Measurements from ENCODE around the gene ACAD8. TPM values are rescaled to one million over a fixed set of nuclear protein-coding genes. Genes with fewer than 3 reads are reported as not detected.
A peak's percentile ranks its signal among the peaks of the same experiment; 100 is the strongest.

The ACAD8 gene
- total and polyA plus RNA-seq, 10 of the 15 experiments (the other 5 are each of a cell fraction or from before 2014, with no cell fraction given), result 9.9 to 34.8 (median 22.2) TPM

GRCh38 chr11:134243913-134244312, 9.5 kb upstream of the ACAD8 start:
- Histone ChIP-seq H3K9ac (ENCODE audit: control insufficient read depth, insufficient read depth, low read length) (no peak overlapping the region), H3K79me2 (ENCODE audit: control insufficient read depth, insufficient read depth, low read length) (no peaks in the 10 kb centered on the region), H3K4me2 (ENCODE audit: control insufficient read depth, insufficient read depth) (no peak overlapping the region), H3K27ac (ENCODE audit: control insufficient read depth, insufficient read depth) (no peak overlapping the region), H3K36me3 (ENCODE audit: control insufficient read depth in 2 of 2, insufficient read depth in 2 of 2, low read length in 1 of 2) (peaks cover 10 to 14% of the 10 kb centered on the region in 2 experiments), H3K9me3 (replicated peaks; ENCODE audit: control insufficient read depth, insufficient read depth, low read length) (no peaks in the 10 kb centered on the region), H3K27me3 (replicated peaks in 1 of 2; ENCODE audit: control insufficient read depth in 2 of 2, insufficient read depth in 2 of 2, low read length in 1 of 2) (no peaks in the 10 kb centered on the region), H4K20me1 (ENCODE audit: control insufficient read depth, insufficient read depth) (no peaks in the 10 kb centered on the region), H3K4me3 (no peak overlapping the region), H3K4me1 (ENCODE audit: control insufficient read depth, insufficient read depth, low read length) (no peaks in the 10 kb centered on the region), H2AFZ (ENCODE audit: control insufficient read depth, low read depth, low read length) (no peak overlapping the region)
- ChIA-PET RAD21 (ENCODE audit: unreplicated experiment) (interaction anchor here (2.1 kb wide), 1 partner anchor 37 kb away, joined by 8 read pairs; no protein-coding TSS in a partner anchor), POLR2A (no interaction called here), SMC1A (ENCODE audit: uncharacterized antibody, unreplicated experiment) (interaction anchor here (0.8 to 2.3 kb wide), 5 partner anchors 9 to 37 kb away, joined by 3 to 10 read pairs (median 4); no protein-coding TSS in a partner anchor), CTCF (interaction anchor here (0.6 to 4.2 kb wide), 12 partner anchors 10 to 49 kb away, joined by 3 to 56 read pairs (median 4); partner anchors contain the start of genes ACAD8, NCAPD3, THYN1 and VPS26B)
- no peak for ATAC-seq
- BruUV-seq (replicated peaks), result no TSS peak
- FAIRE-seq, result no peak
- no peak for TF ChIP-seq BMI1 (IDR thresholded peaks at IDR 0.05; ENCODE audit: borderline replicate concordance)
- TF ChIP-seq FOXM1 (IDR thresholded peaks at IDR 0.05; ENCODE audit: low read depth, low read length), result no peak
- TF ChIP-seq BCL11A (IDR thresholded peaks at IDR 0.05; ENCODE audit: low read depth, low read length), result no peak
- 93% methylated on average over 4 of the region's 4 CpGs for WGBS (ENCODE audit: insufficient coverage, insufficient replicate concordance, low lambda C conversion rate, missing lambda C conversion rate)
- no peak for DNase-seq (ENCODE audit: low read depth, low spot score)
- intact Hi-C loops (cut with micrococcal nuclease; ENCODE audit: unreplicated experiment) (no loop called here), in situ Hi-C loops (cut with MboI) (no loop called here)

- Histone ChIP-seq H3K27ac (ENCODE audit: control insufficient read depth, insufficient read depth) (no peak overlapping the region), H3K36me3 (ENCODE audit: control insufficient read depth in 2 of 2, insufficient read depth in 2 of 2, low read length in 1 of 2) (peaks cover 10 to 14% of the 10 kb centered on the region in 2 experiments), H3K79me2 (ENCODE audit: control insufficient read depth, insufficient read depth, low read length) (no peaks in the 10 kb centered on the region), H3K4me3 (no peak overlapping the region), H2AFZ (ENCODE audit: control insufficient read depth, low read depth, low read length) (no peak overlapping the region), H3K9me3 (replicated peaks; ENCODE audit: control insufficient read depth, insufficient read depth, low read length) (no peaks in the 10 kb centered on the region), H4K20me1 (ENCODE audit: control insufficient read depth, insufficient read depth) (no peaks in the 10 kb centered on the region), H3K27me3 (replicated peaks in 1 of 2; ENCODE audit: control insufficient read depth in 2 of 2, insufficient read depth in 2 of 2, low read length in 1 of 2) (no peaks in the 10 kb centered on the region), H3K4me2 (ENCODE audit: control insufficient read depth, insufficient read depth) (no peak overlapping the region), H3K9ac (ENCODE audit: control insufficient read depth, insufficient read depth, low read length) (no peak overlapping the region), H3K4me1 (ENCODE audit: control insufficient read depth, insufficient read depth, low read length) (no peaks in the 10 kb centered on the region)
- whole genome bisulfite sequencing (ENCODE audit: insufficient coverage, insufficient replicate concordance, low lambda C conversion rate, missing lambda C conversion rate), result 60% methylated on average over 7 of the region's 7 CpGs
- ChIA-PET RAD21 (ENCODE audit: unreplicated experiment) (interaction anchor here (2.1 kb wide), 1 partner anchor 37 kb away, joined by 8 read pairs; no protein-coding TSS in a partner anchor), POLR2A (no interaction called here), SMC1A (ENCODE audit: uncharacterized antibody, unreplicated experiment) (interaction anchor here (0.8 to 2.3 kb wide), 5 partner anchors 9 to 37 kb away, joined by 3 to 10 read pairs (median 4); no protein-coding TSS in a partner anchor), CTCF (interaction anchor here (0.6 to 4.2 kb wide), 12 partner anchors 9 to 194 kb away, joined by 3 to 56 read pairs (median 4); partner anchors contain the start of genes ACAD8, NCAPD3, THYN1 and VPS26B)
- BruUV-seq (replicated peaks), result no TSS peak
- TF ChIP-seq SMC3 (IDR thresholded peaks at IDR 0.05; ENCODE audit: borderline replicate concordance, low read length) (peak; percentile 67; the same call in 1 of the 2 replicates), YY1 (IDR thresholded peaks at IDR 0.05; ENCODE audit: low read depth, low read length) (peak; percentile 55; the same call in 1 of the 2 replicates), NR2C2 (IDR thresholded peaks at IDR 0.05; ENCODE audit: borderline replicate concordance, control insufficient read depth, insufficient read length, low read depth) (no peak), RAD21 (IDR thresholded peaks at IDR 0.05; ENCODE audit: insufficient read depth, low read depth, low read length) (peak; percentile 68), CTCF (IDR thresholded peaks at IDR 0.05 in 2 of 3, conservative IDR thresholded peaks at IDR 0.05 in 1 of 3; ENCODE audit: control insufficient read depth in 2 of 3, extremely low read depth in 1 of 3, insufficient read depth in 1 of 3, low read depth in 3 of 3, low read length in 3 of 3) (peak; percentile 63 to 72 (median 63))
- intact Hi-C loops (cut with micrococcal nuclease; ENCODE audit: unreplicated experiment) (no loop called here), in situ Hi-C loops (cut with MboI) (no loop called here)
- DNase-seq (ENCODE audit: low read depth, low spot score) (no peak), ATAC-seq (peak; percentile 96), FAIRE-seq (peak; percentile 23)
Observed at GRCh38 chr11:134244593-134244992, 8.8 kb upstream of the ACAD8 start.

Data from GM12878 (cell line).